GM12891 (cell line): ENCODE measurements around the gene LRP1B.

Experiments used
- PAX5 ChIP-seq: IDR thresholded peaks from 2 replicates; pipeline ENCODE4 v1.6.1; 2011; ENCODE audit warnings: low read length, moderate library complexity, mild to moderate bottlenecking; ENCODE audit not compliant: insufficient read depth, severe bottlenecking
- POLR2A ChIP-seq: IDR thresholded peaks from 2 replicates; pipeline ENCODE4 v1.6.1; 2011; ENCODE audit warnings: low read depth, low read length, control low read depth
- POLR2AphosphoS5 ChIP-seq: IDR thresholded peaks from 2 replicates; pipeline ENCODE4 v1.6.1; 2011; ENCODE audit warnings: low read depth, low read length, control low read depth
- POU2F2 ChIP-seq: IDR thresholded peaks from 2 replicates; pipeline ENCODE4 v1.6.1; 2011; ENCODE audit warnings: low read depth, mild to moderate bottlenecking, control low read depth, low read length, moderate library complexity
- TAF1 ChIP-seq: IDR thresholded peaks from 2 replicates; pipeline ENCODE4 v1.6.1; 2011; ENCODE audit warnings: low read depth, low read length, control low read depth

- TF ChIP-seq POLR2A (no peak), POLR2AphosphoS5 (no peak), POU2F2 (no peak), TAF1 (no peak), PAX5 (no peak)
Observed at GRCh38 chr2:141641462-141641861, 489.4 kb downstream of the LRP1B start.
